BLaER1 treated with 17β-estradiol and CSF1 and Interleukin-3, amounts not matched to agents 10 nM and 100 nM (cell line): ENCODE measurements around the gene STARD13.
A peak's percentile ranks its signal among the peaks of the same experiment; 100 is the strongest.

Experiments used
- H3K27ac ChIP-seq, 11 experiments: shearing (Covaris generic); formaldehyde crosslinking; 2 replicates each; pipeline ENCODE4 v1.8.1; 2022
- H3K27me3 ChIP-seq, 11 experiments: shearing (Covaris generic); formaldehyde crosslinking; 2 replicates each; pipeline ENCODE4 v1.8.1; 2022
- H3K36me3 ChIP-seq, 11 experiments: shearing (Covaris generic); formaldehyde crosslinking; 2 replicates each; pipeline ENCODE4 v1.8.1; 2022
- H3K4me1 ChIP-seq, 10 experiments: shearing (Covaris generic); formaldehyde crosslinking; 2 replicates each; pipeline ENCODE4 v1.8.1; 2022
- H3K4me2 ChIP-seq, 11 experiments: shearing (Covaris generic); formaldehyde crosslinking; 2 replicates each; pipeline ENCODE4 v1.8.1; 2022
- H3K4me3 ChIP-seq, 10 experiments: shearing (Covaris generic); formaldehyde crosslinking; 2 replicates each; pipeline ENCODE4 v1.8.1; 2022
- H3K9ac ChIP-seq, 11 experiments: shearing (Covaris generic); formaldehyde crosslinking; 2 replicates each; pipeline ENCODE4 v1.8.1; 2022
- H3K9me3 ChIP-seq, 11 experiments: shearing (Covaris generic); formaldehyde crosslinking; replicated peaks in 1 of 11; 2 replicates each; pipeline ENCODE4 v1.8.1; 2022
- H4K20me1 ChIP-seq, 11 experiments: shearing (Covaris generic); formaldehyde crosslinking; 2 replicates each; pipeline ENCODE4 v1.8.1; 2022
- Cebpa-rat ChIP-seq, 11 experiments: shearing (Covaris generic); IDR thresholded peaks; 2 replicates each; pipeline ENCODE4 v1.8.1; 2022

Gene STARD13

GRCh38 chr13:33099860-33100259 lies 185.7 kb downstream of the STARD13 start:
- H3K4me1 ChIP-seq = peaks cover 0 to 46% (median under 1%) of the 10 kb centered on the region in 10 experiments; a peak in 6 of 20 replicates
- H3K9ac ChIP-seq = no peak overlapping the region
- peaks cover 0 to 29% (median 11%) of the 10 kb centered on the region in 11 experiments; a peak in 14 of 22 replicates for H3K9me3 ChIP-seq
- H3K4me3 ChIP-seq = no peak overlapping the region
- no peak overlapping the region for H3K27ac ChIP-seq
- no peaks in the 10 kb centered on the region for H3K36me3 ChIP-seq
- no peaks in the 10 kb centered on the region for H3K27me3 ChIP-seq
- no peak overlapping the region for H3K4me2 ChIP-seq
- TF ChIP-seq Cebpa-rat (IDR thresholded peaks at IDR 0.05) = no peak
- no peaks in the 10 kb centered on the region for H4K20me1 ChIP-seq

- Histone ChIP-seq H3K4me1 (peaks cover 0 to 33% (median 0%) of the 10 kb centered on the region in 10 experiments; a peak in 4 of 20 replicates), H3K27ac (no peak overlapping the region), H3K9ac (no peak overlapping the region), H3K9me3 (peaks cover 0 to 29% (median 11%) of the 10 kb centered on the region in 11 experiments; a peak in 14 of 22 replicates), H4K20me1 (no peaks in the 10 kb centered on the region), H3K27me3 (no peaks in the 10 kb centered on the region), H3K4me3 (no peak overlapping the region), H3K4me2 (peak overlapping the region in 2 of 11 experiments; percentile 13 to 31; a peak in 1 of 22 replicates), H3K36me3 (no peaks in the 10 kb centered on the region)
- no peak for TF ChIP-seq Cebpa-rat (IDR thresholded peaks at IDR 0.05)
Measured at GRCh38 chr13:33096886-33097605, 188.5 kb downstream of the STARD13 start.

GRCh38 chr13:33092073-33092987 lies 193.2 kb downstream of the STARD13 start:
- Histone ChIP-seq H3K36me3 (no peaks in the 10 kb centered on the region), H3K27ac (no peak overlapping the region), H3K4me3 (no peak overlapping the region), H3K27me3 (no peaks in the 10 kb centered on the region), H3K9ac (no peak overlapping the region), H3K9me3 (peaks cover 0 to 4% (median 0%) of the 10 kb centered on the region in 11 experiments; a peak in 3 of 22 replicates), H4K20me1 (no peaks in the 10 kb centered on the region), H3K4me2 (peak overlapping the region in 1 of 11 experiments; percentile 25; a peak in 1 of 22 replicates), H3K4me1 (peaks cover 0 to 21% (median 0%) of the 10 kb centered on the region in 10 experiments; a peak in 3 of 20 replicates)
- no peak for TF ChIP-seq Cebpa-rat (IDR thresholded peaks at IDR 0.05)

GRCh38 chr13:33091415-33091774 lies 194.2 kb downstream of the STARD13 start:
- Histone ChIP-seq H3K4me2 (no peak overlapping the region), H3K27me3 (no peaks in the 10 kb centered on the region), H3K9ac (no peak overlapping the region), H3K4me1 (peaks cover 0 to 12% (median 0%) of the 10 kb centered on the region in 10 experiments; a peak in 2 of 20 replicates), H4K20me1 (no peaks in the 10 kb centered on the region), H3K36me3 (no peaks in the 10 kb centered on the region), H3K27ac (no peak overlapping the region), H3K4me3 (no peak overlapping the region), H3K9me3 (0 out of 22 replicates have a peak, but pooled peaks cover 0 to 4% (median 0%) of the 10 kb centered on the region in 11 experiments)
- TF ChIP-seq Cebpa-rat (IDR thresholded peaks at IDR 0.05) = no peak

GRCh38 chr13:33090755-33091414 lies 194.7 kb downstream of the STARD13 start:
- Histone ChIP-seq H3K27ac (no peak overlapping the region), H3K9me3 (0 out of 22 replicates have a peak, but pooled peaks cover 0 to 4% (median 0%) of the 10 kb centered on the region in 11 experiments), H3K27me3 (no peaks in the 10 kb centered on the region), H3K36me3 (no peaks in the 10 kb centered on the region), H3K9ac (no peak overlapping the region), H4K20me1 (no peaks in the 10 kb centered on the region), H3K4me3 (no peak overlapping the region), H3K4me2 (no peak overlapping the region), H3K4me1 (peaks cover 0 to 8% (median 0%) of the 10 kb centered on the region in 10 experiments; a peak in 2 of 20 replicates)
- TF ChIP-seq Cebpa-rat (IDR thresholded peaks at IDR 0.05) = no peak

- Histone ChIP-seq H3K27ac (no peak overlapping the region), H3K4me2 (no peak overlapping the region), H3K27me3 (no peaks in the 10 kb centered on the region), H3K9ac (no peak overlapping the region), H3K9me3 (0 out of 22 replicates have a peak, but pooled peaks cover 0 to 4% (median 0%) of the 10 kb centered on the region in 11 experiments), H3K4me3 (no peak overlapping the region), H3K36me3 (no peaks in the 10 kb centered on the region), H3K4me1 (peaks cover 0 to 8% (median 0%) of the 10 kb centered on the region in 10 experiments; a peak in 2 of 20 replicates), H4K20me1 (no peaks in the 10 kb centered on the region)
- no peak for TF ChIP-seq Cebpa-rat (IDR thresholded peaks at IDR 0.05)
Measured at GRCh38 chr13:33089311-33089710, 196.2 kb downstream of the STARD13 start.

- Histone ChIP-seq H3K36me3 (no peaks in the 10 kb centered on the region), H3K4me2 (no peak overlapping the region), H3K4me1 (peaks cover 0 to 8% (median 0%) of the 10 kb centered on the region in 10 experiments; a peak in 2 of 20 replicates), H3K4me3 (no peak overlapping the region), H4K20me1 (no peaks in the 10 kb centered on the region), H3K27me3 (no peaks in the 10 kb centered on the region), H3K9me3 (peaks cover 0 to 4% (median 0%) of the 10 kb centered on the region in 11 experiments; a peak in 2 of 22 replicates), H3K27ac (no peak overlapping the region), H3K9ac (no peak overlapping the region)
- TF ChIP-seq Cebpa-rat (IDR thresholded peaks at IDR 0.05) = no peak
Measured at GRCh38 chr13:33087790-33088189, 197.8 kb downstream of the STARD13 start.

- no peaks in the 10 kb centered on the region for H3K27me3 ChIP-seq
- H3K4me1 ChIP-seq = peaks cover 0 to 3% (median 0%) of the 10 kb centered on the region in 10 experiments; a peak in 3 of 20 replicates
- no peak overlapping the region for H3K27ac ChIP-seq
- H3K9me3 ChIP-seq = peaks cover 0 to 10% (median 0%) of the 10 kb centered on the region in 11 experiments; a peak in 2 of 22 replicates
- TF ChIP-seq Cebpa-rat (IDR thresholded peaks at IDR 0.05) = no peak
- no peak overlapping the region for H3K4me3 ChIP-seq
- no peak overlapping the region for H3K4me2 ChIP-seq
- no peak overlapping the region for H3K9ac ChIP-seq
- H4K20me1 ChIP-seq = no peaks in the 10 kb centered on the region
- H3K36me3 ChIP-seq = no peaks in the 10 kb centered on the region
Measured at GRCh38 chr13:33087091-33087490, 198.5 kb downstream of the STARD13 start.
